ENCODE measurements around the gene S100A9.

S100A9 gene

DNA sequence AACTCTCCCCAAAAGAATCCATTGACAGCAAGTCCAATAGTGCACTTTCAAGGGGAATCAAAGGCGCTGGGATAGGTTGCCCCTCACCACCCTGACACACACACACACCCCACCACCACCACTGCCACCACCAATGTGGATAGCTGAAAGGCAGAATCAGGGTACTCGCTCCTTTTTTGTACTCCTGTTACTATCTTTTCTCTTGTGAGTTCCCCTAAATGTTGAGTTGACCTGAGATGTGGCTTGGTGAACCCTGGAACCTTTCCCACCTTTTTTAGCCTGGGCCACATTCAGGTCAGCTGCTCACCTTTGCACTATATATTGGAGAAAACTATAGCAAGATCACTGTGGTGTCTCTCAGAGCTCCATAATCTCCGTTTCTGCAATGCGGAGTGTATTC lies 29.3 kb downstream of the S100A9 start:
- no peaks in the 10 kb centered on the region for H3F3A ChIP-seq (ENCODE audit: control insufficient read depth, insufficient read depth)
- no peaks in the 10 kb centered on the region for H3K36me3 ChIP-seq (ENCODE audit: control insufficient read depth, low read length)
- no peaks in the 10 kb centered on the region for H3K79me2 ChIP-seq (ENCODE audit: control insufficient read depth, low read length)
- no peaks in the 10 kb centered on the region for H3K4me1 ChIP-seq (ENCODE audit: control insufficient read depth, low read length)
- no peak for TF ChIP-seq EZH2phosphoT487 (IDR thresholded peaks at IDR 0.05; ENCODE audit: borderline replicate concordance, low read length)
- TF ChIP-seq, protein P1, sequence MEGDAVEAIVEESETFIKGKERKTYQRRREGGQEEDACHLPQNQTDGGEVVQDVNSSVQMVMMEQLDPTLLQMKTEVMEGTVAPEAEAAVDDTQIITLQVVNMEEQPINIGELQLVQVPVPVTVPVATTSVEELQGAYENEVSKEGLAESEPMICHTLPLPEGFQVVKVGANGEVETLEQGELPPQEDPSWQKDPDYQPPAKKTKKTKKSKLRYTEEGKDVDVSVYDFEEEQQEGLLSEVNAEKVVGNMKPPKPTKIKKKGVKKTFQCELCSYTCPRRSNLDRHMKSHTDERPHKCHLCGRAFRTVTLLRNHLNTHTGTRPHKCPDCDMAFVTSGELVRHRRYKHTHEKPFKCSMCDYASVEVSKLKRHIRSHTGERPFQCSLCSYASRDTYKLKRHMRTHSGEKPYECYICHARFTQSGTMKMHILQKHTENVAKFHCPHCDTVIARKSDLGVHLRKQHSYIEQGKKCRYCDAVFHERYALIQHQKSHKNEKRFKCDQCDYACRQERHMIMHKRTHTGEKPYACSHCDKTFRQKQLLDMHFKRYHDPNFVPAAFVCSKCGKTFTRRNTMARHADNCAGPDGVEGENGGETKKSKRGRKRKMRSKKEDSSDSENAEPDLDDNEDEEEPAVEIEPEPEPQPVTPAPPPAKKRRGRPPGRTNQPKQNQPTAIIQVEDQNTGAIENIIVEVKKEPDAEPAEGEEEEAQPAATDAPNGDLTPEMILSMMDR (IDR thresholded peaks at IDR 0.05; ENCODE audit: low read depth, low read length, poor library complexity, severe bottlenecking): no peak
- peaks cover 15% of the 10 kb centered on the region for H3K27me3 ChIP-seq (ENCODE audit: control insufficient read depth, low read length)
- no peak overlapping the region for H3K4me3 ChIP-seq (ENCODE audit: low read length)
- H3K27ac ChIP-seq (ENCODE audit: low read depth, low read length): no peak overlapping the region
- no peaks in the 10 kb centered on the region for H3K9me3 ChIP-seq (ENCODE audit: control insufficient read depth, insufficient read depth, low read length)
- no peaks in the 10 kb centered on the region for H4K20me1 ChIP-seq (ENCODE audit: control insufficient read depth, insufficient read depth, low read depth, low read length)
- no peaks in the 10 kb centered on the region for H3K9me2 ChIP-seq (replicated peaks; ENCODE audit: control insufficient read depth, low read length)
- no peak overlapping the region for H3K4me2 ChIP-seq (ENCODE audit: low read length)

DNA sequence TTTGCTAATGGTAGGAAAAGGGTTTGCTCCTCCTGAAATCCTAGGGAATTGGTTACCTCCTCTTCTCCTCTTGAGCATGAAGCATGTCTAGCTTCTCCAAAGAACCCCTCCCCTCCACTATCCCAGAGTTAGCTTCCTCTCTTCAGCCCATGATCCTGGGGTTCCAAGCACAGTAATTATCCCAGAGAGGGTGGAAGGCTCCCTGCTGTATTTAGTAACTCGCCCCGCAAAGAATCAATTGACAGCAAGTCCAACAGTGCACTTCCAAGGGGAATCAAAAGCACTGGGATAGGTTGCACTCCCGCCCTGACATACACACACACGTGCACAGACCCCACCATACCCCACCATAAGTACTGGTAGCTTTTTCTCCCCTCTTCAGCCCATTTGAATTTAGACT lies 30.1 kb downstream of the S100A9 start:
- Histone ChIP-seq H3K9me2 (replicated peaks; ENCODE audit: control insufficient read depth, low read length) (no peaks in the 10 kb centered on the region), H3K36me3 (ENCODE audit: control insufficient read depth, low read length) (no peaks in the 10 kb centered on the region), H3K27me3 (ENCODE audit: control insufficient read depth, low read length) (peaks cover 15% of the 10 kb centered on the region), H3K4me2 (ENCODE audit: low read length) (no peak overlapping the region), H3K27ac (ENCODE audit: low read depth, low read length) (no peak overlapping the region), H3F3A (ENCODE audit: control insufficient read depth, insufficient read depth) (no peaks in the 10 kb centered on the region), H3K4me3 (ENCODE audit: low read length) (no peak overlapping the region), H3K9me3 (ENCODE audit: control insufficient read depth, insufficient read depth, low read length) (no peaks in the 10 kb centered on the region), H3K4me1 (ENCODE audit: control insufficient read depth, low read length) (no peaks in the 10 kb centered on the region), H3K79me2 (ENCODE audit: control insufficient read depth, low read length) (no peaks in the 10 kb centered on the region), H4K20me1 (ENCODE audit: control insufficient read depth, insufficient read depth, low read depth, low read length) (no peaks in the 10 kb centered on the region)
- TF ChIP-seq EZH2phosphoT487 (IDR thresholded peaks at IDR 0.05; ENCODE audit: borderline replicate concordance, low read length): no peak
- TF ChIP-seq, protein P1 (IDR thresholded peaks at IDR 0.05; ENCODE audit: low read depth, low read length, poor library complexity, severe bottlenecking): no peak

DNA sequence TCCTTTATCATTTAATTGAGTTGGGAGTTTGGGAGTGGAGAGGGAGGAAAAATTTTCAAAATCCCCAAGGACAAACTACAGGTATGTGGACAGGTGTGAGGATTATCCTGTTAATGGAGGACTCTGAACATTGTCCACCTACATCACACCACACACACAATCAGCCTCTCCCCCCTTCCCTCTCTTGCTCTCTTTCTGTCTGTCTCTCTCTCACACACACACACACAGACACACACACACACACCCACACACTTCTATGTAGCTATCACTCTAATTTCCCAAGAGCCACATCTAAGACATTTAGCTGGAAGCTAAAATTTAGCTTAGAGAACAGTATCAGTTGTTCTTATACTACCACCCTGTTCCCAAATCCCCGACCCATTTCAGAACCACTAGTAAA lies 31.7 kb downstream of the S100A9 start:
- H3F3A ChIP-seq (ENCODE audit: control insufficient read depth, insufficient read depth): no peaks in the 10 kb centered on the region
- H4K20me1 ChIP-seq (ENCODE audit: control insufficient read depth, insufficient read depth, low read depth, low read length): no peaks in the 10 kb centered on the region
- H3K4me2 ChIP-seq (ENCODE audit: low read length): no peak overlapping the region
- H3K36me3 ChIP-seq (ENCODE audit: control insufficient read depth, low read length): no peaks in the 10 kb centered on the region
- H3K27me3 ChIP-seq (ENCODE audit: control insufficient read depth, low read length): peaks cover 13% of the 10 kb centered on the region; the same call in 1 of the 2 replicates
- H3K9me3 ChIP-seq (ENCODE audit: control insufficient read depth, insufficient read depth, low read length): no peaks in the 10 kb centered on the region
- TF ChIP-seq, protein P1 (IDR thresholded peaks at IDR 0.05; ENCODE audit: low read depth, low read length, poor library complexity, severe bottlenecking): no peak
- TF ChIP-seq EZH2phosphoT487 (IDR thresholded peaks at IDR 0.05; ENCODE audit: borderline replicate concordance, low read length): no peak
- no peaks in the 10 kb centered on the region for H3K9me2 ChIP-seq (replicated peaks; ENCODE audit: control insufficient read depth, low read length)
- no peaks in the 10 kb centered on the region for H3K4me1 ChIP-seq (ENCODE audit: control insufficient read depth, low read length)
- no peak overlapping the region for H3K27ac ChIP-seq (ENCODE audit: low read depth, low read length)
- no peaks in the 10 kb centered on the region for H3K79me2 ChIP-seq (ENCODE audit: control insufficient read depth, low read length)
- no peak overlapping the region for H3K4me3 ChIP-seq (ENCODE audit: low read length)

All from DOHH2 (cell line).